DMS79 (cell line): ENCODE data around the gene HNRNPC.

Source experiments
- DNase-seq: peaks from one replicate; lab custom pipeline; 2025; lab: John Stamatoyannopoulos, UW

The HNRNPC gene

DNA sequence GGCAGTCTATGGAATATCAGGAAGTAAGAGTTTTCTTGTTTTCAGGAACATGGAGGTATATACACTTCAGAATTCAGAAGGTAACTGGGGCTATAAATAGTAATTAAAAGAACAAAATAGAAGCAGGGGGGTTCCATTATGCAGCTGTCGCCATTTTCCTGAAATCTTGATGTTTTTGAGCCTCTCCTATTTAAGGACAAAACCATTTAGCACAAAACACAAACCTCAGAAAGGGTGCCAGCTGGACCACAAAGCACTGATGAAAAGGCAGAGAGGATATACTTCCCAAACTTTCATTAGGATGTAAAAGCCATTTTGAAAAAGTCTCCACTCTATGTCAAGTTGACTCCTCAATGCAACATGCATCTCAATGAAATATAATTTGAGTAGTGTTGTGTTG, 59.2 kb downstream of the HNRNPC start:
- no peak for DNase-seq

DNA sequence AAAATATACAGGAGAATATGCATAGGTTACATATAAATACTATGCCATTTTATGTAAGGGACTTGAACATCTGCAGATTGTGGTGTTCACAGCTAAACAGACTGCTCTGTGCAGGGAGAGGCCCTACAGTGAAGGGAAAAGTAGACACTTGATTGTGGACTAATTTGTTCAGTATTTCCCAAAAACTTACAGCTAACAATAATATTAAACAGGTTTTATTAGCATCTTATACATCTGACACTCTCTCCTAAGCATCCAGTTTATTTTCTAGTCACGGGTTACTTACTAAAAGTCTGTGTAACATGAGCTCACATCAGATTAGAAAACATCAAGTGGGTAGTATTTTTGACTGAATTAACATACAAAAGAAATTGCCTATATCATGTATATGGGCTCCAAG, 60.1 kb downstream of the HNRNPC start:
- no peak for DNase-seq

DNA sequence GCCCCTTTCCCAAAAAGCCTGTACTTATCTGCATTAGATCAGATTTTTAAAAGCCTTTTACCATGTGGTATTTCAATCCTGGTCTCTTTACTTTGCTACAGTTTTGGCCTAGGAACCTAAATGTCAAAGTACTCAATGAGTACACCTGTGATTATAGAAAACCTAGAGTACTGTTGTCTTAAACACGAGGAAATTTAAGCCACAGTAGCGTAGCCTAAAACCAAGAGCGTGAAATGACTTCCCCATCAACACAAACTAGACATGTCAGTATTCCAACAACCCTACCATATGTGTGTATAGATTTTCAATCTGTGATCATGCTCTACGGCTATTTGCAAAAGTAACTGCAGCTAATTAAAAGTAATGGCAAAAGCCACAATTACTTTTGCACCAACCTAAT, 60.7 kb downstream of the HNRNPC start:
- no peak for DNase-seq

- no peak for DNase-seq
Measured at GRCh38 chr14:21206753-21207684, 62.2 kb downstream of the HNRNPC start.

DNA sequence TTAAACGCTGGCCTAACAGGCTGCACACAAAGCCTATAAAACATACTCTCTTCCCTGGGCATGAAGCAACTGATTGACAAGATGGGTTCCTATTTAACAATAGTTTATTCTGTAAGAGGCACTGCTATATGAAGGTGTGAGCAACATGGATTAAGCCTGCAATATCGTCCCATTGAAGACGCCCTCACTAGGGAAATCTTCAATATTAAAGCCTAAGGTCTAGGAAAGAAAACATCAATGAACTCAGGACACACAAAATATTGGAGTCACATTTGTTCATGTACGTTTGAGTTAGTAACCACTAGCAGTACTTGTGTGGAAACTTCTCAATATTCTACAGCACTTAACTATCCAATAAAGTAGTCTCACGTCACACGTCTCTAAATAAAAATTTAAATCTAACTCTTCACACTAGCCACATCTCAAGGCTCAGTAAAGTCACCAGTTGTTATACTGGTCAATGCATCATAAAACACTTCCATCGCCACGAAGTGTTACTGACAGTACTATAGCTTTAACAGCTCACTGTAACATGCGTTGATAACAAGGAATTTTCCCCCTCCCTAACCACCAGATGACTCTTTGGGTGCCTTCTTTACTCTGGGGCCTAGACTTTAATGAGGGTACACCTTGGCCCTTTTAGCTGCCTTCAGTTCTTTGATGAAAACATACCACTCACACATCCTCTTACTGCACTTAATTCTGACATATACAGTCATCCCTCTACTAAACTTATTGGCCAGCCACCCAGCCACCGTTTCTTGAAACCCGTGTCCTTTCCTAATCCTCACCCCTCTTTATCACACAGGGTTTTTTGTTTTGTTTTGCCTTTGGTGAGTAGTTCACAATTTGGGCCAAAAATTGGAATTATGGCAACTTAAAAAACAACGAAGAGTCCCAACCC, 63.3 kb downstream of the HNRNPC start:
- DNase-seq, result no peak

DNA sequence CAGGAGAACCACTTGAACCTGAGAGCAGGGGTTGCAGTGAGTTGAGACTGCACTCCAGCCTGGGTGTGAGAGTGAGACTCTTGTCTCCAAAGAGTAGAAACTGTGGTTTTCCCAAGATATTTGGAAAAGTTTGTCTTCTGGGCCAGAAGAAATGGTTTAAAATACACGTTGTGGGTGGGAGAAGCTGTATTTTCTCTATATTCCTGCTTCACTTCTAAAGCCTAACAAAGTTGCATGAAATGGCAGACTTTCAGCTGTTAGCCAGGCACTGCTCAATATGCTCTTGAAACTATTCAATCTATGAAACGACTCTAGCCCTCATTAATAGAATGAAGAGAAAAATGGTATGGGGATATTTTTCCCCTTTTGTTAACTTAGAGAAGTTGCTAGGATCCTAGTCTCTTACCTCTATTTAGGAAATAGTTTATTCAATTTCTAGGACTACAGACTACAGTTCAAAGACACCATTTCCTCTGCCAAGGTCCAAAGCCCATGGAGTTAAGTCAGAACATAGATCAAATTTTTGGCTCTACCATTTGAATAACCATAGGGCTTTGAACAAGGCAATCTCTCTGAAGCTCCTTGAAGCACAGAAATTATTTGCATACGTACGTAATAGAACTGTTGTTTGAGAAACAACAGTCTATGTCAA, 64.1 kb downstream of the HNRNPC start:
- DNase-seq, result peak; percentile 44

- DNase-seq, result peak; percentile 85
Measured at GRCh38 chr14:21204167-21205025, 64.8 kb downstream of the HNRNPC start.

DNA sequence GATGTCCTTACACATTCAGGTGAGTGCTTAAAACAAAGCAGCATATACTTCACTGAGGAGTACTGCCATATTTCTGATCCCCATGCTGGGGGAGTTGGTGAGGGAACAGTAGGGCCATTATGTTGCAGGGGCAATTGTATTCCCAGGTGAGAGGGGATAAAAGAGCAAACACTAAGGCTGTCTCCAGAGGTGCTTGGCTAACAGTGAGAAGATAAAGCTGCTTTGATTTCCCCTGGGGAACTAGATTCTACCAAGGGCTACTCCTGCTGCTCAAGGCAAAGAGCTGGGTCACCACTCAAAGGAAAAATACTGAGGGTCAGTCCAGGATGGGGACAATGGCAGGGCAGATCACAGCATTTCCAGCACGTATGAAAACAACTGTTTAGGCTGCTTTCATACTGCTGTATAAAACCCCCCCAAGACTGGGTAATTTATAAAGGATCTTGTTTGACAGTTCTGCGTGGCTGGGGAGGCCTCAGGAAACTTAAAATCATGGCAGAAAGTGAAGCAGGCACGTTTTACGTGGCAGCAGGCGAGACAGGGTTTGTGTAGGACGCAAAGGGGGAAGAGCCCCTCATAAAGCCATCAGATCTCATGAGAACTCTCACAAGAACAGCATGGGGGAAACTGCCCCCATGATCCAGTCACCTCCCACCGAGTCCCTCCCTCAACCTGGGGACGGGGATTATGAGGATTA, 65.6 kb downstream of the HNRNPC start:
- DNase-seq, result no peak

- DNase-seq, result no peak
Measured at GRCh38 chr14:21202463-21203358, 66.5 kb downstream of the HNRNPC start.

GRCh38 chr14:21201732-21202462, 67.3 kb downstream of the HNRNPC start:
- DNase-seq, result no peak

DNA sequence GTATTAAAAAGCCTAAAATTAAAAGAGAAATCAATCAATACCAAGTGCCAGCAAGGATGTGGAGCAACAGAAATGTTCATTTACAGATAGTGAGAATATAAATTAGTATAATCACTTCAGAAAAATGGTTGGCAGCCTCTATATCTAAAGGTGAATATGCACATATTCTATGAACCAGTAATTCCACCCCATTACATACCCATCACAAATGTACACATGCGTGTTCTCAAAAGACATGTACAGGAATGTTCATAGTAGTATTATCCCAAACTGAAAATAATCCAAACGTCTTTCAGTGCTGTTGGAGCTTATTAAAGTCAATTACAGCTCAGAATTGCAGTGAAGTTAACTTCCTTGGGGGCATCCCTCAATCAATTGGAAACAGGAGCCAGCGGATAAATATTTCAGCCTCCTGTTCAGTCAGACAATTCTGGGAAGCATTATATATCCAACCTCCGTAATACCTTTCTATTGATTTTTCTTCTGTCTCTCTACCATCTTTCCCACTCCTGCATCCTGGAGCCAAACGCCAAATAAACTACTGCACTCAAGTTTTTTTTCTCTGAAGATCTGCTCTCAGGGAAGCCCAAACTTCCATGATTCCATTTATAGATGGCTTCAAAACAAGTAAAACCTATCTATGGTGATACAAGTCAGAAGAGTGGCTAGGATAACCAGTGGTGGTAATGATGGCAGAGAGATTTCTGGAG, 68.3 kb downstream of the HNRNPC start:
- no peak for DNase-seq

DNA sequence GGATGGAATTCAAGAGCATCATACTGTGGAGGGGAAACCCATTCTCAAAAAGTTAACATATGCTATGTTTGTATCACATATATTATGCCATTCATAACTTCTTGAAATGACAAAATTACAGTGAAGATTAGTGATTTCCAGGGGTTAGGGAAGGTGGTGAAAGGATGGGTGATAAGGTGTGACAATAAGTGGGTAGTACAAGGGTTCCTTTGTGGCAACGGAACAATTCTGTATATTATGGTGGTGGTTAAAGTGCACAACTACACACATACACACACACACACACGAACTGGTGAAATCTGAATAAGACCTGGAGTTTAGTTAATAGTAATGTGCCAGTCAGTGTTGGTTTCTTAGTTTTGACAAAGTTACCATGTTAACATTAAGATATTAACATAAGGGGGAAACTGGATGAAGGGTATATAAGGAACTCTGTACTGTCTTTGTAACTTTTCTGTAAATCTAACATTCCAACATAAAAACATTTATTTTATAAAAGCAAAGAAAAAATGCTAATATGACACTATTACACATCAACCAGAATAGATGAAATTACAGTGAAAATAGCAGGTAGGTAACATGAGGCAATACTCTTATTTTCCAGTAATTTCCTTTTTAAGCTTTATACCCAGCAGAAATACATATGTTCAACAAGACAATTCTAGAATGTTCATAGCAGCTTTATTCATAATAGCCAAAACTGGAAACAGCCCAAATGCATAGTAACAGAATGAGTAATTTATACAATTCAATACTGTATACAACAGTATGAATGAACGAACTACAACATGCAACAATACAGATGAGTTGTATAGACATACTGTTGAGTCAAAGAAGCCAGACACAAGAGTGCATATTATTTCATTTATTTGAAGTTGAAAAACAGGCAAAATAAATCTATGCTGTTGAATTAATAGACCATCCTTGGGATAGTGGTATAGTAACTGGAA, 69.4 kb downstream of the HNRNPC start:
- DNase-seq, result no peak

- DNase-seq, result no peak
Measured at GRCh38 chr14:21197418-21198205, 71.6 kb downstream of the HNRNPC start.

DNA sequence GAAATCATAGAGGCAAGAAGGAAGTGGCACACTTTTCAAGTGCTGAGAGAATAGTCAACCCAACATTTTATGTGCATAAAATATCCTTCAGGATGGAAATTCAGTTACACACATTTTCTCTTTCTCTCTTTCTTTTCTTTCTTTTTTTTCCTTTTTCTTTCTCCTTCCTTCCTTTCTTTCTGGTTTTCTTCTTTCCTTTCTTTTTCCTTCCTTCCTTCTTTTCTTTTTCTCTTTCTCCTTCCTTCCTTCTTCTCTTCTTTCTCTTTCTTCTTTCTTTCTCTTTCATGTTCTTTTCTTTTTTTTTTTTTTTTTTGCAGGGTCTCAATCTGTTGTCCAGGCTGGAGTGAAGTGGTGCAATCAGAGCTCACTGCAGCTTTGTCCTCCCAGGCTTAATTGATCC, 74.6 kb downstream of the HNRNPC start:
- no peak for DNase-seq

DNA sequence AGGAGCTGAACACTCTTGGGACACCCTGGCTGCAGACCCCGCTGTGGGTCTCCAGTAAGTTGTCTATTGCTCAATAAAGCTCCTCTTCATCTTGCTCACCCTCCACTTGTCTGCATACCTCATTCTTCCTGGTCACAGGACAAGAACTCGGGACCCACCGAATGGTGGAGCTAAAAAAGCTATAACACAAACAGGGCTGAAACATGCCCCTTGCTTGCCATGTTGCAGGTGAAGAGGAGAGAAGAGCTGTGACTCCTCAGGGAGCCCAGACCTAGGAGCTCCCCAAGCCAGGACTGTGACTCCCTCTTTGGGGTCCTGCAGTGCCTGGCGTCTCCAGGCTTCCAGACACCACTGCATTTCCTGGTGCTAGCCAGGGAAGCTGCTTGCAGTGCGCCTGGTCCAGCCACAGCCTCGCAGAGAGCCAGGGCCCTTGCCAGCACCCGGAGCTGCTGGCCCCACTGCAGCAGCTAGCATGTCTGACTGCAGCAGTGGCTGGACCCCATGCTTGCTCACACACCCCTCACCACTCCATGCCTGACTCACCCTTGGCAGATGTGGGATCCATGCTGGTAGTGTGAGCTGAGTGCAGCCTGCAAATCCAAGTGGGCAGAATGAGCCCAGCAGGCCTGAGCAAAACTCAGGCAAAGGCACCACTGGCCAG, 76.2 kb downstream of the HNRNPC start:
- no peak for DNase-seq

- DNase-seq, result no peak
Measured at GRCh38 chr14:21192447-21192822, 76.8 kb downstream of the HNRNPC start.
